Nephron (organoid): Measurements from ENCODE around the gene CASQ2.

Experiments used
- H3K27ac Mint-ChIP-seq, 3 experiments: 2 replicates each; pipeline ENCODE4 v1.8.0; 2020; ENCODE audit warnings: mixed read lengths in 3 of 3, mild to moderate bottlenecking in 2 of 3, moderate library complexity in 1 of 3
- H3K27me3 Mint-ChIP-seq: 2 replicates; pipeline ENCODE4 v1.8.0; 2021; ENCODE audit warnings: low read depth, mild to moderate bottlenecking, moderate library complexity, mixed read lengths
- H3K36me3 Mint-ChIP-seq: 2 replicates; pipeline ENCODE4 v1.8.0; 2020; ENCODE audit warnings: low read depth, mixed read lengths
- H3K4me1 Mint-ChIP-seq: 2 replicates; pipeline ENCODE4 v1.8.0; 2020; ENCODE audit warnings: mixed read lengths
- H3K4me3 Mint-ChIP-seq, 3 experiments: 2 replicates each; pipeline ENCODE4 v1.8.0; 2020; ENCODE audit warnings: mild to moderate bottlenecking in 3 of 3, mixed read lengths in 3 of 3, moderate library complexity in 2 of 3
- H3K9me3 Mint-ChIP-seq: 2 replicates; pipeline ENCODE4 v1.8.0; 2020; ENCODE audit warnings: mixed read lengths
- TF ChIP-seq, protein P1 (sequence below), 3 experiments: fragments of 200-600 bp; sonication (generic); IDR thresholded peaks; one replicate each; pipeline ENCODE4 v1.5.0; 2021; ENCODE audit warnings: antibody characterized with exemption in 3 of 3; ENCODE audit not compliant: unreplicated experiment in 3 of 3

Gene CASQ2

DNA sequence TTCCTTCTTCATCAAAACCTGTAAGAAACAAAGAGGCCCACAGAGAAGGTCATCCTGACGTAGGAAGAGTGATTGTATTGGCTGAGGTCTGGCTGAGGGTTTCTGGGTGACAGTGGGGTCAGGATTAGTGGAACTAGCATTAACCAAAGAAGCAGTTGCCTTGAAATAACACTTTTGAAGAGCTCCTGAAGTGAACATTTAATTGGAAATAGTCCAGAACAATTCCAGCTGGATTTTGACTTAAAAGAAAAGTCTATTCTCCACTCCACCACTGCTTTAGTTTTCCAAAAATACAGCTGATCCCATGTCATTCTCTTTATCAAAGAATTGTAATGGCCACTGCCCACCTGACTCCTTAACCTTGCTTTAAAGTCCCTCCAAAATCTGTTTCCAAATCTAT is 27.7 kb downstream of the CASQ2 start:
- no peak overlapping the region for H3K27ac Mint-ChIP-seq
- TF ChIP-seq, protein P1, sequence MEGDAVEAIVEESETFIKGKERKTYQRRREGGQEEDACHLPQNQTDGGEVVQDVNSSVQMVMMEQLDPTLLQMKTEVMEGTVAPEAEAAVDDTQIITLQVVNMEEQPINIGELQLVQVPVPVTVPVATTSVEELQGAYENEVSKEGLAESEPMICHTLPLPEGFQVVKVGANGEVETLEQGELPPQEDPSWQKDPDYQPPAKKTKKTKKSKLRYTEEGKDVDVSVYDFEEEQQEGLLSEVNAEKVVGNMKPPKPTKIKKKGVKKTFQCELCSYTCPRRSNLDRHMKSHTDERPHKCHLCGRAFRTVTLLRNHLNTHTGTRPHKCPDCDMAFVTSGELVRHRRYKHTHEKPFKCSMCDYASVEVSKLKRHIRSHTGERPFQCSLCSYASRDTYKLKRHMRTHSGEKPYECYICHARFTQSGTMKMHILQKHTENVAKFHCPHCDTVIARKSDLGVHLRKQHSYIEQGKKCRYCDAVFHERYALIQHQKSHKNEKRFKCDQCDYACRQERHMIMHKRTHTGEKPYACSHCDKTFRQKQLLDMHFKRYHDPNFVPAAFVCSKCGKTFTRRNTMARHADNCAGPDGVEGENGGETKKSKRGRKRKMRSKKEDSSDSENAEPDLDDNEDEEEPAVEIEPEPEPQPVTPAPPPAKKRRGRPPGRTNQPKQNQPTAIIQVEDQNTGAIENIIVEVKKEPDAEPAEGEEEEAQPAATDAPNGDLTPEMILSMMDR (IDR thresholded peaks at IDR 0.05; ENCODE audit: unreplicated experiment in 3 of 3), result no peak
- H3K36me3 Mint-ChIP-seq, result no peaks in the 10 kb centered on the region
- no peaks in the 10 kb centered on the region for H3K27me3 Mint-ChIP-seq
- peaks cover 2% of the 10 kb centered on the region for H3K9me3 Mint-ChIP-seq
- no peak overlapping the region for H3K4me3 Mint-ChIP-seq
- no peaks in the 10 kb centered on the region for H3K4me1 Mint-ChIP-seq

DNA sequence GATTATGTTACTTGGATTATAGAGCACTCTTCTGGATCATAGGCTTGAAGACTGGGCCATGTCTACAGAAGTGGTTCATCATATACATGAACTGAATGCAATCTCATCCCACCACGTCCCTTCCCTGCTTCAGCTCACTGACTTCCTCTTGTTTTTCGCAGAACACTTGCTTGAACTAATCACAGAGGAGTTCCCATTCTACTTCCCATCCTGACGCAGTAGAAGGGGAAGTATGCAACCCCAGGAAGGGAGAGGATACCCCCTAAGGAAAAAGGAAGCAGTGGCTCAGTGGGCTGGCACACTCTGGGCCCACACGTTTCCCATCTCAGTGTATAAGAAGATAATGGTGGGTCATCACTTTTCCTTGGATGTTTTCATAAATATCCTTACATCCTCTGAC is 36.2 kb downstream of the CASQ2 start:
- peaks cover 30% of the 10 kb centered on the region for H3K4me1 Mint-ChIP-seq
- no peaks in the 10 kb centered on the region for H3K9me3 Mint-ChIP-seq
- TF ChIP-seq, protein P1 (IDR thresholded peaks at IDR 0.05; ENCODE audit: unreplicated experiment in 3 of 3), result no peak
- H3K27me3 Mint-ChIP-seq, result no peaks in the 10 kb centered on the region
- no peak overlapping the region for H3K4me3 Mint-ChIP-seq
- no peaks in the 10 kb centered on the region for H3K36me3 Mint-ChIP-seq
- H3K27ac Mint-ChIP-seq, result no peak overlapping the region

DNA sequence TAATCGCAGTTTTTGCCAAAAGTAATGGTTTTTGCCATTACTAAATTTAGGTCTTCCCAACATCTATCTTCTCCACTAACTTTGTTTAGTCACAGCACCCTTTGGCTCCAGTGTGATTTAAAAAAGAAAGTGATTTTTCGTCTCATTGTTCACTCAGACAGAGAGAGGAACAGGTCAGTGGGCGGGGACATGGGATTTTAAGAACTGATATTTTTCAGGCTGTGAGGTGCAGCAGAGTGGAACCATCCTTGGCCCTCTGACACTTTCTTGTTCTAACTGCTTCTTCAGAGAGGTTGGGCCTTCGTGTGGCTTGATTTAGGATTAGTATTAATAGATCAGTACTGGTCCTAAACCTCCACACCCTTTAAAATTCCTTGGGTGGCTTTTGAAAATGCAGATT is 38.8 kb downstream of the CASQ2 start:
- Mint-ChIP-seq H3K27ac (no peak overlapping the region), H3K4me1 (peaks cover 48% of the 10 kb centered on the region), H3K9me3 (no peaks in the 10 kb centered on the region), H3K36me3 (no peaks in the 10 kb centered on the region), H3K4me3 (no peak overlapping the region), H3K27me3 (no peaks in the 10 kb centered on the region)
- TF ChIP-seq, protein P1 (IDR thresholded peaks at IDR 0.05; ENCODE audit: unreplicated experiment in 3 of 3), result no peak

- H3K27ac Mint-ChIP-seq, result peak overlapping the region; percentile 85 to 90 (median 85)
- H3K4me1 Mint-ChIP-seq, result peaks cover 48% of the 10 kb centered on the region
- no peaks in the 10 kb centered on the region for H3K27me3 Mint-ChIP-seq
- H3K4me3 Mint-ChIP-seq, result no peak overlapping the region
- no peaks in the 10 kb centered on the region for H3K36me3 Mint-ChIP-seq
- TF ChIP-seq, protein P1 (IDR thresholded peaks at IDR 0.05; ENCODE audit: unreplicated experiment in 3 of 3), result no peak
- no peaks in the 10 kb centered on the region for H3K9me3 Mint-ChIP-seq
Measured at GRCh38 chr1:115728341-115728740, 40.2 kb downstream of the CASQ2 start.

- H3K4me1 Mint-ChIP-seq, result peaks cover 48% of the 10 kb centered on the region
- no peaks in the 10 kb centered on the region for H3K36me3 Mint-ChIP-seq
- H3K9me3 Mint-ChIP-seq, result no peaks in the 10 kb centered on the region
- H3K27ac Mint-ChIP-seq, result peak overlapping the region; percentile 85 to 90 (median 85)
- TF ChIP-seq, protein P1 (IDR thresholded peaks at IDR 0.05; ENCODE audit: unreplicated experiment in 3 of 3), result no peak
- no peaks in the 10 kb centered on the region for H3K27me3 Mint-ChIP-seq
- H3K4me3 Mint-ChIP-seq, result no peak overlapping the region
Measured at GRCh38 chr1:115727706-115728249, 40.7 kb downstream of the CASQ2 start.

DNA sequence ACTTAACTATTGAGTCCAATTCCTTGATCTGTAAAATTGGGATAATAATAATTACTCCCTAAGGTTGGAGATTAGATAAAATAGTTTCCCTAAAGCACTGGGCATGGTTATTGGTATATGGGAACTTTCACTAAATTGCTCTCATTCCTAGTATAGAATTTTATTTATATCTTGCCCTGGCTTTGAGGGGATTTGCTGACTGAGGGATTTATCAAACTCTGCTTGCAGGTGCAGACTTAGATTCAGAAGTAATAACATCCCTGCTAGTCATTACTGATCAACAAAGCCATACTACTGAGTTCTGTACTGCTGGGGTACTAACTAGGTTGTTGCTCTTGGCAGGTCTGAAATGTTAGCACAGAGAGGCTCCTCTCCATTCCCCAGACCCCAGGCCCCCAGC is 41.9 kb downstream of the CASQ2 start:
- H3K27ac Mint-ChIP-seq, result peak overlapping the region in 2 of 3 experiments; percentile 6 to 90
- no peaks in the 10 kb centered on the region for H3K9me3 Mint-ChIP-seq
- no peak overlapping the region for H3K4me3 Mint-ChIP-seq
- H3K27me3 Mint-ChIP-seq, result no peaks in the 10 kb centered on the region
- TF ChIP-seq, protein P1 (IDR thresholded peaks at IDR 0.05; ENCODE audit: unreplicated experiment in 3 of 3), result no peak
- H3K4me1 Mint-ChIP-seq, result peaks cover 48% of the 10 kb centered on the region
- H3K36me3 Mint-ChIP-seq, result no peaks in the 10 kb centered on the region
